Stimulated activated CD4-positive, alpha-beta T cell treated with anti-CD3 and anti-CD28 coated beads, Interleukin-1b, Interleukin-23, amount 100 ng/mL, for 48 hours (primary cell): ENCODE results near the gene TGM2.

Experiments
- DNase-seq: peaks from one replicate; pipeline ENCODE4 v3.0.0-alpha.2; 2020

Gene TGM2

GRCh38 chr20:38198238-38198861 lies 33.3 kb upstream of the TGM2 start:
- no peak for DNase-seq

- DNase-seq: no peak
These were observed 32.5 kb upstream of the TGM2 start for GRCh38 chr20:38197619-38198018.

DNA sequence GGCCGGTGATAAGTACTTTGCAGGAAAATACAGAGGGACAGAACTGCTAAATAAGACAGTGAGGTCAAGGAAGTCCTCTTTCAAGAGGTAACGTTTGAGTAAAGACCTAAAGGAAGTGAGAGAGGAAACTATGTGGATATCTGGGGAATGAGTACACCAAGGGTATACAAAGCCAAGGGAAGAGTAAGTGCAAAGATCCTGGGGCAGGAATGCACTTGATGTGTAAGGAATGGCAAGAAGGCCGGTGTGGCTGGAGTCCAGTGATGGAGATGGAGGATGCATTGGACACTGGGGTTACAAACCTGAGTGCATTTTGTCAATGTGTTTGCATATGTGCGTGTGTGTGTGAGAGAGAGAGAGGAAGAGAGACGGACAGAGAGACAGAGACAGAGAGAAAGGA lies 32.1 kb upstream of the TGM2 start:
- DNase-seq: no peak

DNA sequence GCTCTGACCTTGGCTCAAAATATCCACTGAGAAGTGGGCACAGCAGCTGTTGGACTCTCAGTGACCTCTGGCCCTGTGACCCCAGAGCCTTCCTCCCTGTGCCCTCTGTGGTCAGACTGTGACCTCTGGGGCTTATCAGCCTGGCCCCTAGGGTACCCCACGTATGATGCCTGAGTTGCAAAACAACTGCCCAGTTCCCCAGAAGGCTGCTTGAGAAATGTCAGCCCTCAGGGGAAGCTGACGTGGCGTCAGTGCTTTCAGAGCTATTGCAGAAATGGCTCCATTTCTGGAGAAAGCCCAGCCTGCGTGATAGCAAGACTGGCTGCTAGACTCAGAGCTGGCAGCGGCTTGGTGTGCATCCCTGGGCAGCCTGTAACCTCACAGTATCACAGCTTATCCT lies 31.5 kb upstream of the TGM2 start:
- no peak for DNase-seq

DNA sequence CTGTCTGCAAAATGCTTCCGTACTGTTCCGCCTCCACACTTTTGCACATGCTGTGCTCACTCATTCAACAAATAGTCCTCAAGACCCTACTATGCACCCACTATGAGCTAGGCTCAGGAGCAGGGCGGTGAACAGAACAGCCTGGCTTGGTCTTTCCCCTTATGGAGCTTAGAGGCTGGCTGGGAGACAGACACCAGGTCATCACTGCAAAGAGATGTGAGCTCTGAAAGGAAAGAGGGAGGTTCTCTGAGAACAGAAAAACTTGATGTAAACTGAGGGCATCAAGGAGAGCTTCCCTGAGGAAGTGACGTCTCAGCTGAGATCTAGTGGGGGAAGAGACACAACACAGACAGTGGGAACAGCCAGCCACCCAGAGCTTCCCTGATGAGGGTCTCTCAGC lies 31.0 kb upstream of the TGM2 start:
- no peak for DNase-seq

DNA sequence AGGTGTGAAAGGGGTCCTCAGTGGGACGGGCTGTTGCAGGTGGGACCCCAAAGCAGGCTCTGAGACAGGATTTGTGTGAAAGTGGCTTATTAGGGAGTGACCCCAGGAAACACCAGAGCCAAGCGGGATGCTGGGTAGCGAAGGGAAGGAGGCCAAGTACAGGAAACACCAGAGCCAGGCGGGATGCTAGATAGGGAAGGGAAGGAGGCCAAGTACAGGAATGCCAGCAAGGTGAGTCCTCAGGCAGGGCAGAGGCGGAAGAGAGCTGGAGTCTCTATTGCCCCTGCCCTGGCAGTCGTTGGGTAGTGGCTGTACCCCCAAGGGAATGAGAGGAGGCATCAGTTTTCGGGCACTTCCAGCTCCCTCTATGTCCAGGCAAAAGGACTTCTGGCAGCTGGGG lies 30.5 kb upstream of the TGM2 start:
- no peak for DNase-seq

- DNase-seq: no peak
These were observed 30.0 kb upstream of the TGM2 start for GRCh38 chr20:38194971-38195504.

GRCh38 chr20:38193586-38194105 lies 28.6 kb upstream of the TGM2 start:
- no peak for DNase-seq

DNA sequence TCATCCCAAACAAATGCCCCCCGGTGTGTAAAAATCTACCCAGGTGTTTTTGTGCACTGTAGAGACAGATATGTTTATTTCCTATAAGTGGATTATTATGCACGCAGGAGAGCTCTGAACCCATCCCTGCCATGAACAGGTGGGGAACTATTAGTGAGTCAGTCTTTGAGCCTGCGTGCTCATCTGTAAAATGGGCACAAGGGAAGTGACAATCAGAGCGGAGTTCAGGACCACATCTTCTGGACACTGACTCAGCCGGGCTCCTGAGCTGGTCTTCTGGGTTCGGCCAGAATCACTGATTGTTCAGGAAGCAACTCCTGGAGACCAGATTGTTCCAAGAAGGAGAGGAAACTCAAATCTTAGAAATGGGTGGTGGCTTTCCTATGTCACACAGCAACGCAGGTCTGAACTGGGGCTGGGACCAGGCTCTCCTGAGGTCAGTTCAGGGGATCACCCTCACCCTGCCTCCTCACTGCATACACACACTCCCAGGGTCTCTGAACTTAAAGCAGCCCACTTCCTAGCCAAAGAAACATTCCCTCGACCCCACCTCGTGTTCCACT lies 27.3 kb upstream of the TGM2 start:
- DNase-seq: no peak

DNA sequence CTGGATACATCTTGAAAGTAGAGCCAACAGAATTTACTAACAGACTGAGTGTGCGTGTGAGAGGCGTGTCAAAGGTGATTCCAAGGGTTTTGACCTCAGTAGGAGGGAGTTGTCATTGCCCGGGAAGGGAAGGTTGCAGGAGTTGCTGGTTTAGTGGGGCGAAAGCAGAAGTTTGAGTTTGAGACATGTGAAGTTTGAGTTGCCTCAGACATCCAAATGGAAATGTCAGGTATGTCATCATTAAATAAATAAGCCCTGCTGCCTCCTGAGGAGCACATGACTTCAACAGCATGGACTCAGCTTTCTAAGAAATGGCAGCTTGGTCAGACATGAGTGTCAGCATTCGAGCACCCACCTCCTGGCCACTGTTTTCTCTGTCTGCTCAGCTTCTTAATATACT lies 26.6 kb upstream of the TGM2 start:
- no peak for DNase-seq

DNA sequence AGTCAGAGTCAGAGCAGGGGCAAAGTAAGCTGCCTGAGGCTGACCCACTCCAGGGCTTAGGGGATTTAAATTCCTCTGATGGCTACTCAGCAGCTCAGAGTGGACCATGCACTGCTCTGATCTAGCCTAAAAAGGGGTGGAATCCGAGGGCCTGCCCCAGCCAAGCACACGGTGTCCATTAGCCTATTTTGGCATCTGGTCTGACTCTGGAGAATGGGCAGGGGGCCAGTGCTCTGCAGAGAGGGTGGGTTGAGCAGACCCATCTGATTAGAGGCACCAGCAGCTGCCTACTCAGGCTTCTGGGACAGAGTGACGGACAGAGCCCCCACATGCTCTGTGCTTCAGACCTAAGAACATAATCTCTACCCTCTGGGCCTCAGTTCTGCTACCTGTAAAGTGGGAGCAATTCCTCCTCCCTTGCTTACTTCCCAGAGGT lies 25.9 kb upstream of the TGM2 start:
- DNase-seq: no peak

GRCh38 chr20:38190166-38190565 lies 25.1 kb upstream of the TGM2 start:
- DNase-seq: no peak

DNA sequence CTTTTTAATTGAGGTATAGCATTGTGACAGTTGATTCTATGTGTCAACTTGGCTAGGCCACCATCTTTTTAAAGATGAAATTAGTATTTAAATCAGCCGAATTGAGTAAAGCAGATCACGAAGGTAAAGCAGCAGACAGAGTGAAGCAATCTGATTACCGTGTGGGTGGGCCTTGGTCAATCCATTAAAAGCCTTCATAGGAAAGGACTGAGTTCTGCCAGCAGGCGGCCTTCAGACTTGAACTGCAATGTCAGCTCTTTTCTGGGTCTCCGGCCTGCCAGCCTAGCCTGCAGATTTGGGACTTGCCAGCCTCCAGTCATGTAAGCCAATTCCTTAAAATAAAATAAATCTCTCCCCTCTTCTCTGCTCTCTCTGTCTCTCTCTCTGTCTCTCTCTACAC lies 22.4 kb upstream of the TGM2 start:
- no peak for DNase-seq

- DNase-seq: no peak
These were observed 21.7 kb upstream of the TGM2 start for GRCh38 chr20:38186788-38187221.

- no peak for DNase-seq
These were observed 19.0 kb upstream of the TGM2 start for GRCh38 chr20:38184101-38184500.

- DNase-seq: no peak
These were observed 16.9 kb upstream of the TGM2 start for GRCh38 chr20:38181971-38182370.

GRCh38 chr20:38181207-38181801 lies 16.2 kb upstream of the TGM2 start:
- no peak for DNase-seq

GRCh38 chr20:38180781-38181180 lies 15.7 kb upstream of the TGM2 start:
- no peak for DNase-seq

DNA sequence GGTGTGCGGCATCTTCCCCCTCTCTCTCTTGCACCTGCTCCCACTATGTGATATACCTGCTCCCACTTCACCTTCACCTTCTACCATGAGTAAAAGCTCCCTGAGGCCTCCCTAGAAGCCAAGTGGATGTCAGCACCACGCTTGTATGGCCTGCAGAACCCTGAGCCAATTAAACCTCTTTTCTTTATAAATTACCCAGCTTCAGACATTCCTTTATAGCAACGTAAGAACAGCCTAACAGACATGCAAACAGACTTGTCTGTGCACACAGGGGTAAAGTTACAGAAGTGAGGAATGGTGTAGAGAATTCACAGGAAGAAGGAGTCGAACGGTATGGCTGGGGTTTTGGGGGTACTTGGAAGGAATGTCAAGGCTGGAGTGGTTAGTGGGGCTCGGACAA lies 14.8 kb upstream of the TGM2 start:
- DNase-seq: no peak

DNA sequence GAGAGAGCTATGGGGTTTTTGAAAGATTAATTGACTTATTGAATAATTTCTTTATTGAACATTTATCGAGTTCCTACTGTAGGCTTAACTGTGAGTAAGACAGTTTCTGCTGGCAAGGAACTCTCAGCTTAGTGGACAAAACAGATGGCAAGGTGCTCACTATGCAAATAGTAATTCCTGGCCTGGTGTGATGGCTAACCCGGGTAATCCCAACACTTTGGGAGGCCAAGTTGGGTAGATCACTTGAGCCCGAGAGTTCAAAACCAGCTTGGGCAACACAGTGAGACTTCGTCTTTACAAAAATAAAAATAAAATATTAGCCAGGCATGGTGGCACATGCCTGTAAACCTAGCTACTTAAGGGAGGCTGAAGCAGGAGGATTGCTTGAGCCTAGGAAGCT lies 13.5 kb upstream of the TGM2 start:
- DNase-seq: no peak

DNA sequence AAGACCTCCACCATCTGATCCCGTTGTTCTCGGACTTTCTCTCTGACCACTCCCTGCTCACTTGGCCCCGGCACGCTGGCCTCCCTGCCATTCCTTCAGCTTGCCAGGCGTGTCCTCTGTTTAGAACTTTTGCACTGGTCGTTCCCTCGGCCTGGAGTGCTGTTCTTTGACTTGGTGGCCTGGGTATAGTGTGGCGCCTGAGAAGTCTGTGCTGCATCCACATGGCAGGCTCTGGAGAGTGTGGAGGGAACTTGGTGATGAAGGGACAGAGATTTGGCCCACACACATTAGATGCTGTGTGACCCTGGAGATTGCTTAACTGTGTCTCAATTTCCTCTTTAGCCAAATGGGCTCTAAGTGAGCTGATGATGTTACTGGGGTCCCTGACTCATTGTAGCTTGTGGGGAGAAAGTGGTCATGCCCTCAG lies 13.0 kb upstream of the TGM2 start:
- no peak for DNase-seq

DNA sequence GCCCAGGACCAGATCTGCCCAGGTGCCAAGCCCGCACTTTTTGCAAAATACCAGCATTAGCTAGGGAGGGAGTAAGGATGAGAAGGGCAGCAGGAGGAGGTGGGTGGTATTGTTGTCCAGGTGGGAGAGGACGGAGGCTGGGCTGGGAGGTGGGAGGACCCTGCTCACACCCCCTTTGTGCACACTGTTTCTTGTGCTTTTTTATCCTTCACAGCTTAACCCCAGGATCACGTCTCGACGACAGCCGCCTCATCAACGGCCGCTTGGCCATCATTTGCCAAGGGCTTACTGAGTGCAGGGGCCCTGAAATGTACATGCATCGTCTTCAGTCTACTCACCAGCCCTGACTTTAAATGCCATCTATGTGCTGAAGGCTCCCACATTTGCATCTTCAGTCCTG lies 12.1 kb upstream of the TGM2 start:
- DNase-seq: no peak

GRCh38 chr20:38175304-38176180 lies 10.5 kb upstream of the TGM2 start:
- DNase-seq: no peak
